ENCODE results near the gene CD40. TPM values are rescaled to one million over a fixed set of nuclear protein-coding genes. Genes with fewer than 3 reads are reported as not detected.

Gene CD40
- total and polyA plus RNA-seq, 2 of the 4 experiments (the other 2 are of a cell fraction), result 0.36 to 0.92 TPM

DNA sequence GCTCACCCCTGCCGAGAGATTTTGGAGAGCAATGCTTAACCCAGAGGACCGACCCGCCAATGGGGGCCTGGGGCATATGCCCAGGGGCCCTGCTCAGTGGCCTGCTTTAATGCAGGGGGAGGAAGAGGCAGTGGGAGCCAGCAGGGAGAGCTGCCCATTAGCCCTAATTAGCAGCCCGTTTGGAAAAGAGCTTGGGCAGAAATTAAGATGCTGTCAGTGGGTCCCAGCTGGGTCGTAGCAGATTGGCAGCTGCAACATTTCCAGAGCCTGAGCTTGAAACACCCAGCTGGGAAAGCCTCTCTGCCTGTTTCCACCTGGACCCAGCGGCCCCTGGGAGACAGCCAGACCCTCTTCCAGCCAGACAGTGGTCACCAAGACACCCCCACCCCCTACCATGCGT, 39.5 kb downstream of the CD40 start:
- Histone ChIP-seq H3K23ac (ENCODE audit: low read depth, low read length) (no peak overlapping the region), H3K9me3 (ENCODE audit: control insufficient read depth, insufficient read depth, low read length) (no peaks in the 10 kb centered on the region), H3K56ac (ENCODE audit: extremely low read depth, insufficient read depth, low read length) (no peak overlapping the region), H2BK5ac (ENCODE audit: low read depth, low read length, poor library complexity, severe bottlenecking) (no peak overlapping the region), H3K9ac (ENCODE audit: low read depth, low read length) (no peak overlapping the region), H3K14ac (replicated peaks; ENCODE audit: low read depth, low read length) (no peak overlapping the region), H4K91ac (ENCODE audit: insufficient read depth, low read depth, low read length) (no peak overlapping the region), H3K4me3 (ENCODE audit: insufficient read depth, low read depth, low read length) (no peak overlapping the region), H3K4me2 (ENCODE audit: low read depth, low read length) (no peak overlapping the region), H2BK20ac (ENCODE audit: low read depth, low read length) (no peak overlapping the region), H3K4me1 (ENCODE audit: control insufficient read depth, insufficient read depth, low read length) (no peaks in the 10 kb centered on the region), H3K27ac (ENCODE audit: insufficient read depth, low read length) (no peak overlapping the region), H2AFZ (replicated peaks; ENCODE audit: low read length, poor library complexity) (no peak overlapping the region), H3K9me1 (ENCODE audit: insufficient read depth, low read length) (no peaks in the 10 kb centered on the region), H3K27me3 (ENCODE audit: control insufficient read depth, insufficient read depth, low read length) (peaks cover 19% of the 10 kb centered on the region), H2BK120ac (ENCODE audit: low read depth, low read length) (no peak overlapping the region), H2AK5ac (ENCODE audit: low read depth, low read length) (no peak overlapping the region), H4K8ac (ENCODE audit: low read depth in 2 of 2, low read length in 2 of 2) (no peak overlapping the region), H3K4ac (ENCODE audit: low read depth, low read length) (no peak overlapping the region), H2BK15ac (ENCODE audit: low read depth, low read length) (no peak overlapping the region), H2AK9ac (replicated peaks; ENCODE audit: low read depth, low read length, poor library complexity) (no peak overlapping the region), H3K79me1 (ENCODE audit: low read depth in 1 of 2, low read length in 2 of 2) (no peaks in the 10 kb centered on the region), H3K18ac (ENCODE audit: low read depth, low read length) (no peak overlapping the region), H4K20me1 (ENCODE audit: insufficient read depth, low read length) (no peaks in the 10 kb centered on the region), H4K5ac (ENCODE audit: low read depth, low read length) (no peak overlapping the region), H3K36me3 (ENCODE audit: control insufficient read depth, insufficient read depth, low read length) (no peaks in the 10 kb centered on the region)
- TF ChIP-seq FOS (IDR thresholded peaks at IDR 0.05; ENCODE audit: low read depth, low read length), result no peak
- no peak for TF ChIP-seq SMC3 (IDR thresholded peaks at IDR 0.05; ENCODE audit: low read depth, low read length)
- dilution Hi-C loops (cut with HindIII; ENCODE audit: low sequenced_read_pairs, unreplicated experiment) (no loop called here), intact Hi-C loops (cut with micrococcal nuclease) (no loop called here), in situ Hi-C loops (cut with MboI; ENCODE audit: low sequenced_read_pairs) (no loop called here)
- no TSS peak for BruUV-seq (replicated peaks)
- WGBS, 2 experiments (ENCODE audit: extremely low coverage in 2 of 2, insufficient read length in 1 of 2), result 20% methylated on average over 1 of the region's 7 CpGs; no CpG with 5 or more reads in 1 of the 2 experiments
- ChIA-PET POLR2A (ENCODE audit: unreplicated experiment) (no interaction called here), CTCF (no interaction called here)
- no peak for DNase-seq
- no peak for ATAC-seq (ENCODE audit: low read depth)

Data from IMR-90 (cell line).